NK-92 treated with Interleukin-12 subunit alpha and Interleukin-12 subunit beta, amount 100 ng/mL, for 24 hours (cell line): ENCODE measurements around the gene STX1A.
"Not testable (repeated sequence)": the region's sequence is repeated elsewhere in the genome, so short reads cannot be mapped to it uniquely, and the experiment has no call there.

Experiments
- DNase-seq: peaks from one replicate; lab custom pipeline; 2025; lab: John Stamatoyannopoulos, UW

STX1A gene

GRCh38 chr7:73735528-73735905 is 16.0 kb upstream of the STX1A start:
- no peak for DNase-seq

GRCh38 chr7:73734619-73735527 is 15.4 kb upstream of the STX1A start:
- DNase-seq, result peak; percentile 63

GRCh38 chr7:73732397-73732796 is 12.9 kb upstream of the STX1A start:
- DNase-seq, result no peak

GRCh38 chr7:73730485-73730884 is 11.0 kb upstream of the STX1A start:
- DNase-seq, result no peak

GRCh38 chr7:73728551-73728950 is 9.1 kb upstream of the STX1A start:
- DNase-seq, result no peak

- DNase-seq, result no peak
Measured at GRCh38 chr7:73727952-73728351, 8.5 kb upstream of the STX1A start.

GRCh38 chr7:73726083-73726466 is 6.6 kb upstream of the STX1A start:
- no peak for DNase-seq

- DNase-seq, result no peak
Measured at GRCh38 chr7:73723813-73724212, 4.3 kb upstream of the STX1A start.

- no peak for DNase-seq
Measured at GRCh38 chr7:73722785-73723184, 3.3 kb upstream of the STX1A start.

GRCh38 chr7:73722182-73722581 is 2.7 kb upstream of the STX1A start:
- not testable (repeated sequence) for DNase-seq

GRCh38 chr7:73721377-73721817 is 1.9 kb upstream of the STX1A start:
- DNase-seq, result no peak

- DNase-seq, result not testable (repeated sequence)
Measured at GRCh38 chr7:73720443-73720842, 974 bp upstream of the STX1A start.

GRCh38 chr7:73719806-73720169 is 319 bp upstream of the STX1A start:
- no peak for DNase-seq

- no peak for DNase-seq
Measured at GRCh38 chr7:73718438-73718881, 1.0 kb downstream of the STX1A start.

GRCh38 chr7:73717991-73718405 is 1.5 kb downstream of the STX1A start:
- peak; percentile 62 for DNase-seq

- no peak for DNase-seq
Measured at GRCh38 chr7:73717025-73717807, 2.3 kb downstream of the STX1A start.

GRCh38 chr7:73716318-73716890 is 3.1 kb downstream of the STX1A start:
- DNase-seq, result no peak

GRCh38 chr7:73715648-73716317 is 3.7 kb downstream of the STX1A start:
- peak; percentile 65 for DNase-seq

- DNase-seq, result not testable (repeated sequence)
Measured at GRCh38 chr7:73713319-73713718, 6.2 kb downstream of the STX1A start.

GRCh38 chr7:73712773-73713172 is 6.7 kb downstream of the STX1A start:
- DNase-seq, result no peak

- DNase-seq, result no peak
Measured at GRCh38 chr7:73708961-73709549, 10.4 kb downstream of the STX1A start.
